ENCODE results near the gene ECHS1. TPM values are rescaled to one million over a fixed set of nuclear protein-coding genes. Genes with fewer than 3 reads are reported as not detected.

Gene ECHS1
- 106 and 127 TPM in 2 replicates for total RNA-seq

- H3K27me3 ChIP-seq (ENCODE audit: control insufficient read depth, insufficient read depth, low read length) = no peaks in the 10 kb centered on the region
- TF ChIP-seq CTCF (IDR thresholded peaks at IDR 0.05; ENCODE audit: insufficient read depth, low read length, poor library complexity, severe bottlenecking) = no peak
- peak; percentile 50 for DNase-seq (ENCODE audit: low read depth)
- H3K36me3 ChIP-seq (ENCODE audit: control insufficient read depth, insufficient read depth, low read length) = no peaks in the 10 kb centered on the region
- H3K4me3 ChIP-seq (ENCODE audit: low read depth, low read length) = peak within 1 kb of the TSS; percentile 97
These were observed at the start of gene ECHS1 for GRCh38 chr10:133373174-133374090. Gene ECHS1, minus strand, starts transcription at chr10:133373354. Its CDS starts 21 bp downstream, at chr10:133373333.

GRCh38 chr10:133422223-133422806, 49.2 kb upstream of the ECHS1 start:
- TF ChIP-seq CTCF (IDR thresholded peaks at IDR 0.05; ENCODE audit: insufficient read depth, low read length, poor library complexity, severe bottlenecking) = no peak
- DNase-seq (ENCODE audit: low read depth) = no peak
- Histone ChIP-seq H3K4me3 (ENCODE audit: low read depth, low read length) (no peak overlapping the region), H3K27me3 (ENCODE audit: control insufficient read depth, insufficient read depth, low read length) (peaks cover 12% of the 10 kb centered on the region), H3K36me3 (ENCODE audit: control insufficient read depth, insufficient read depth, low read length) (no peaks in the 10 kb centered on the region)

- Histone ChIP-seq H3K27me3 (ENCODE audit: control insufficient read depth, insufficient read depth, low read length) (peaks cover 12% of the 10 kb centered on the region), H3K36me3 (ENCODE audit: control insufficient read depth, insufficient read depth, low read length) (no peaks in the 10 kb centered on the region), H3K4me3 (ENCODE audit: low read depth, low read length) (no peak overlapping the region)
- no peak for DNase-seq (ENCODE audit: low read depth)
- TF ChIP-seq CTCF (IDR thresholded peaks at IDR 0.05; ENCODE audit: insufficient read depth, low read length, poor library complexity, severe bottlenecking) = no peak
These were observed 48.4 kb upstream of the ECHS1 start for GRCh38 chr10:133421336-133422222.

GRCh38 chr10:133420579-133420978, 47.4 kb upstream of the ECHS1 start:
- no peak for DNase-seq (ENCODE audit: low read depth)
- Histone ChIP-seq H3K4me3 (ENCODE audit: low read depth, low read length) (no peak overlapping the region), H3K27me3 (ENCODE audit: control insufficient read depth, insufficient read depth, low read length) (peaks cover 12% of the 10 kb centered on the region), H3K36me3 (ENCODE audit: control insufficient read depth, insufficient read depth, low read length) (no peaks in the 10 kb centered on the region)
- TF ChIP-seq CTCF (IDR thresholded peaks at IDR 0.05; ENCODE audit: insufficient read depth, low read length, poor library complexity, severe bottlenecking) = no peak

- peaks cover 12% of the 10 kb centered on the region for H3K27me3 ChIP-seq (ENCODE audit: control insufficient read depth, insufficient read depth, low read length)
- no peak for DNase-seq (ENCODE audit: low read depth)
- no peak overlapping the region for H3K4me3 ChIP-seq (ENCODE audit: low read depth, low read length)
- TF ChIP-seq CTCF (IDR thresholded peaks at IDR 0.05; ENCODE audit: insufficient read depth, low read length, poor library complexity, severe bottlenecking) = no peak
- no peaks in the 10 kb centered on the region for H3K36me3 ChIP-seq (ENCODE audit: control insufficient read depth, insufficient read depth, low read length)
These were observed 46.9 kb upstream of the ECHS1 start for GRCh38 chr10:133420028-133420427.

All from kidney epithelial cell (primary cell).